CD4-positive, alpha-beta T cell treated with Interferon gamma for 1 hour (primary cell): Measurements from ENCODE around the gene TMEM163.

Experiments used
- DNase-seq: peaks from one replicate; pipeline ENCODE4 v3.0.0-alpha.2; 2020

TMEM163 gene

GRCh38 chr2:134425724-134426496 lies 292.9 kb downstream of the TMEM163 start:
- DNase-seq = no peak

GRCh38 chr2:134421556-134422328 lies 297.1 kb downstream of the TMEM163 start:
- no peak for DNase-seq

- DNase-seq = no peak
These were observed 297.9 kb downstream of the TMEM163 start for GRCh38 chr2:134420920-134421319.

GRCh38 chr2:134420259-134420658 lies 298.5 kb downstream of the TMEM163 start:
- no peak for DNase-seq

- DNase-seq = no peak
These were observed 300.7 kb downstream of the TMEM163 start for GRCh38 chr2:134417968-134418582.

- DNase-seq = no peak
These were observed 302.2 kb downstream of the TMEM163 start for GRCh38 chr2:134416637-134417036.

GRCh38 chr2:134416018-134416417 lies 302.8 kb downstream of the TMEM163 start:
- no peak for DNase-seq

- DNase-seq = no peak
These were observed 304.9 kb downstream of the TMEM163 start for GRCh38 chr2:134413912-134414311.

GRCh38 chr2:134413430-134413829 lies 305.4 kb downstream of the TMEM163 start:
- no peak for DNase-seq

- no peak for DNase-seq
These were observed 306.2 kb downstream of the TMEM163 start for GRCh38 chr2:134412639-134412999.

- peak; percentile 75 for DNase-seq
These were observed 306.8 kb downstream of the TMEM163 start for GRCh38 chr2:134411828-134412638.

GRCh38 chr2:134411279-134411827 lies 307.4 kb downstream of the TMEM163 start:
- DNase-seq = no peak

GRCh38 chr2:134410831-134411231 lies 308.0 kb downstream of the TMEM163 start:
- no peak for DNase-seq

GRCh38 chr2:134410006-134410405 lies 308.8 kb downstream of the TMEM163 start:
- no peak for DNase-seq

GRCh38 chr2:134408791-134409190 lies 310.0 kb downstream of the TMEM163 start:
- no peak for DNase-seq

GRCh38 chr2:134408386-134408785 lies 310.4 kb downstream of the TMEM163 start:
- no peak for DNase-seq

- no peak for DNase-seq
These were observed 311.5 kb downstream of the TMEM163 start for GRCh38 chr2:134407154-134407890.

- DNase-seq = no peak
These were observed 312.1 kb downstream of the TMEM163 start for GRCh38 chr2:134406736-134407135.

GRCh38 chr2:134406311-134406710 lies 312.5 kb downstream of the TMEM163 start:
- no peak for DNase-seq
